ENCODE measurements around the gene CPLX1.

DNA sequence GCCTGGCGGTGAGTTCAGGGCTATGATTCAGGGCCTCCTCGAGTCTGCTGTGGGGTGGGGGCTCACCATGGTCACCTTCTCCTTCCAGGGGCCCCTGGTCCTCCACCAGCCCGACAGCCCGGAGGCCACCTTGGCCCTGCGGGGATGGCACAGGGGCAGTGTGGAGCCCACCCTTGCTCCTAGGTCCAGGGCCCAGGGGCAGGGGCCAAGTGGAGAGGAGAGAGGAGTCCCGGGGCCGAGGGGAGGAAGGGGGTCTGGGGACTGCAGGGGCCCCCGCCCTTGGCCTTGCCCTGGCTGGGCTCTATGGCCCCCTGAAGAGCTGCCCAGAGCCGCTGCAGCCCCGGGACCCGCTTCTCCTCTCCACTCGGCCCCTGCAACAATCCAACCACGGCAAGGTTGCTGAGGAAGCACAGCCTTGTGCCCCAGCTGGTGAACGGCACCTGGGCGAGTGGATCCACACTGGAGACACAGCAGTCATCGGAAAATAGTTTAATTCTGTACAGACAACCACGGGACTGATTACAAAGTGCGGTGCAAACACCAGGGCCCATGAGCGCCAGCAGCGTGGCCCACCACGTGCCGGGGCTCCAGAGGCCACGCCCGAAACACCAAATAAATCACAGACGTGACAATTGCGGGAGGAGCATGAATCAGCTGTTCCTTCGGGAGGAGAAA is 23.0 kb upstream of the CPLX1 start:
- no peak for TF ChIP-seq CTCF (IDR thresholded peaks at IDR 0.05)
- TF ChIP-seq POLR2AphosphoS5 (IDR thresholded peaks at IDR 0.05): no peak
